Fibroblast of mammary gland (primary cell): ENCODE data around the gene LRGUK.
A peak's percentile ranks its signal among the peaks of the same experiment; 100 is the strongest.
"Not testable (repeated sequence)": the region's sequence is repeated elsewhere in the genome, so short reads cannot be mapped to it uniquely, and the experiment has no call there.

Experiments
- DNase-seq: peaks from one replicate; pipeline ENCODE4 v3.0.0-alpha.2; 2010; ENCODE audit warnings: low read depth
- H3K4me3 ChIP-seq: 2 replicates; pipeline ENCODE4 v1.5.1; 2011; ENCODE audit warnings: low read depth, mild to moderate bottlenecking, low read length, moderate library complexity; ENCODE audit not compliant: control insufficient read depth
- TF ChIP-seq, protein P1 (sequence below): conservative IDR thresholded peaks from 2 replicates; pipeline ENCODE4 v1.5.1; 2011; ENCODE audit warnings: low read depth, low read length, inconsistent platforms; ENCODE audit not compliant: control insufficient read depth, insufficient read depth

Gene LRGUK, protein sequence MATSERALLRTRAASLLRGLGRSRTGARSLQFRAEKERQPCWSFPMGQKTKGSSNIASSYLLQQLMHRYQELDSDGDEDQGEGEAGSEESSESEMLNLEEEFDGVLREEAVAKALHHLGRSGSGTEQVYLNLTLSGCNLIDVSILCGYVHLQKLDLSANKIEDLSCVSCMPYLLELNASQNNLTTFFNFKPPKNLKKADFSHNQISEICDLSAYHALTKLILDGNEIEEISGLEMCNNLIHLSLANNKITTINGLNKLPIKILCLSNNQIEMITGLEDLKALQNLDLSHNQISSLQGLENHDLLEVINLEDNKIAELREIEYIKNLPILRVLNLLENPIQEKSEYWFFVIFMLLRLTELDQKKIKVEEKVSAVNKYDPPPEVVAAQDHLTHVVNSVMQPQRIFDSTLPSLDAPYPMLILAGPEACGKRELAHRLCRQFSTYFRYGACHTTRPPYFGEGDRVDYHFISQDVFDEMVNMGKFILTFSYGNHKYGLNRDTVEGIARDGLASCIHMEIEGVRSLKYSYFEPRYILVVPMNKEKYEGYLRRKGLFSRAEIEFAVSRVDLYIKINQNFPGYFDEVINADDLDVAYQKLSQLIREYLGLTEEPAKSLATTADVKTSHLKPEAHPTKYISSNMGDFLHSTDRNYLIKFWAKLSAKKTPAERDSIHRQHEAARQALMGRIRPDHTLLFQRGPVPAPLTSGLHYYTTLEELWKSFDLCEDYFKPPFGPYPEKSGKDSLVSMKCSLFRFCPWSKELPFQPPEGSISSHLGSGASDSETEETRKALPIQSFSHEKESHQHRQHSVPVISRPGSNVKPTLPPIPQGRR

DNA sequence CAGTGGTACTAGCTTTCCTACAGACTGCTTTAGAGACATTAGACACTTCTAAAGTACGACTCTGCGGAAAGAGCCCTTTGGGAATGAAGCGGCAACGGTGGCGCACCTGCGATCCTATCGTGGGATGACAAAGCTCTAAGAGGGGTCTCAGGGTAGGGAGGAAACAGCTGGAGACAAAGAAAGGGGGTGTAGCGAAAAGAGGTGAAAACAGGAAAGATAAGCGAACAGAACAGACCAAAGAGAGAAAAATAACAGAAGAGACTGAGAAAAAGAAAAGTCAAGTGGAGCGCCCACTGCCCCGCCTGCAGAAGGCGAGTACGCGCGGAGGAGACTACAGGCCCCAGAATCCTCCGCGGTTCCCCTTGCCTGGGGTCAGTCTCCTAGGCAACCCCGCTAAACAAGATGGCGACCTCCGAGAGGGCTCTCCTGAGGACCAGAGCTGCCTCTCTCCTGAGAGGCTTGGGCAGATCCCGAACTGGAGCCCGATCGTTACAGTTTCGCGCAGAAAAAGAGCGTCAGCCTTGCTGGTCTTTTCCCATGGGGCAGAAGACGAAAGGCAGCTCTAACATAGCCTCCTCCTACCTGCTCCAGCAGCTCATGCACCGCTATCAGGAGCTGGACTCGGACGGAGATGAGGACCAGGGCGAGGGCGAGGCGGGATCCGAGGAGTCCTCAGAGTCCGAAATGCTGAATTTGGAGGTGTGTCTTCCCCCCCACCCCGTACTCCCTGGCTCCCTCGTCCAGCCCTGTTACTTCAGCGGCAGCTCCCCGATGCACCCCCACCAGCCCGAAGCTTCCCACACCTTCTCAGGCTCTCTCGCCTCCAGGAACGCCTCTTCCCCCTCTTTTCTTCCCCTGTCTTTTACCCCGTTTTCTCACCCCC, at the start of gene LRGUK:
TSS of gene LRGUK (plus strand) at position 375 of the 883 bp plus-strand sequence. CDS start at position 403, 28 bp downstream.
- H3K4me3 ChIP-seq: peak within 1 kb of the TSS; percentile 67
- TF ChIP-seq, protein P1, sequence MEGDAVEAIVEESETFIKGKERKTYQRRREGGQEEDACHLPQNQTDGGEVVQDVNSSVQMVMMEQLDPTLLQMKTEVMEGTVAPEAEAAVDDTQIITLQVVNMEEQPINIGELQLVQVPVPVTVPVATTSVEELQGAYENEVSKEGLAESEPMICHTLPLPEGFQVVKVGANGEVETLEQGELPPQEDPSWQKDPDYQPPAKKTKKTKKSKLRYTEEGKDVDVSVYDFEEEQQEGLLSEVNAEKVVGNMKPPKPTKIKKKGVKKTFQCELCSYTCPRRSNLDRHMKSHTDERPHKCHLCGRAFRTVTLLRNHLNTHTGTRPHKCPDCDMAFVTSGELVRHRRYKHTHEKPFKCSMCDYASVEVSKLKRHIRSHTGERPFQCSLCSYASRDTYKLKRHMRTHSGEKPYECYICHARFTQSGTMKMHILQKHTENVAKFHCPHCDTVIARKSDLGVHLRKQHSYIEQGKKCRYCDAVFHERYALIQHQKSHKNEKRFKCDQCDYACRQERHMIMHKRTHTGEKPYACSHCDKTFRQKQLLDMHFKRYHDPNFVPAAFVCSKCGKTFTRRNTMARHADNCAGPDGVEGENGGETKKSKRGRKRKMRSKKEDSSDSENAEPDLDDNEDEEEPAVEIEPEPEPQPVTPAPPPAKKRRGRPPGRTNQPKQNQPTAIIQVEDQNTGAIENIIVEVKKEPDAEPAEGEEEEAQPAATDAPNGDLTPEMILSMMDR: no peak
- DNase-seq: peak; percentile 72

DNA sequence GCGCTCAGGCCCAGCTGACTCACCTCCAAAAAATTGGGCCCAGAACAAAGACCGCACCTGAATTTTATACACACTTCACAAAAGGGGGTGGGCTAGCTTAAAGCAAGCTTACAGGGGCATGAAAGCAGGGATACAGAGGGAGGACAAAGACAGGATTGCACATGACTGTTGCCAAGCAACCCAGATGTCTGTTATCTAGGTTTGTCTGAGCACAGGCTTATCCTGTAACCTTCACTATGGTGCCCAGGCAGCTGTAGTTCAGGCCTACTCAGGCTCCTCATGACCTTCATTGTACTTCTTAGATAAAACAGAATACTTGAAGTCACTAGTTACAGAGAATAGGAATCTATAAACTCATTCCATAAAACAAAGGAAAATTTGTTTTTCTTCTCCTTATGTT, 49.6 kb upstream of the LRGUK start:
- not testable (repeated sequence) for H3K4me3 ChIP-seq, DNase-seq

DNA sequence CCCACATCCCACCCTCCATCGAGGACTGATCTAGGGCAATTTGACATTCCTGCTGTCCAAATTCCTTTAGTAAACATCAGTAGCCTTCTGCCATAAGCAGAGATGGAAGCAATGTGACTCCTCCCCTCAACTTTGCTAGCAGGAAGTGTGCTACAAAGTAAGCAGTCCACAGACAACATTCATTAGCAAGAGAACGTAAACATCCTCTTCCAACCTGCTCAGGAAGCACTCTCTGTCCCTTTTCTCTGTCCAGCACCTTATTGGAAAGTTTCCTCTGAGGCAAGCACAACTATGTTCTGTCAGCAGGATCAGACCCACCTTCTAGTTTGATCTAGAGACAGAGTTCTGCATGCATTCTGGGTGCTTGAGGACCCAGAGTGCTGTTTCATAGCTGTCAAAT, 48.1 kb upstream of the LRGUK start:
- no peak overlapping the region for H3K4me3 ChIP-seq
- TF ChIP-seq, protein P1: no peak
- no peak for DNase-seq

DNA sequence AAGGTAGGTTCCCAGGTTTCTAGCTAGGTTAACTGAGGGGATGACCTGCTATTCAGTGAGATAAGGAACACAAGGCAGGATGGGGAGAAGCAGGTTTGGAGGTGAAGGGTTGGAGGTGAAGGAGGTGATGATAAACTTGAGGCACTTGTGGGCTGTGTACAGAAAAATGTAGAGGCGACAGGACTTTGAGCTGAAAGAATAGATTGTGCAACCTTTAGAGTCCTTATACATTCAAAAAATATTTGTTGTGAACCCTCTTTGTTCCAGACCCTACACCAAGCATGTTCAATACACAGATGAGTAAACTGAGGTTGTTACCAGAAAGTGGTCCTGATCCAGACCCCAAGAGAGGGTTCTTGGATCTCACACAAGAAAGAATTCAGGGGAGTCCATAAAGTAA, 45.4 kb upstream of the LRGUK start:
- no peak for DNase-seq
- TF ChIP-seq, protein P1: no peak
- no peak overlapping the region for H3K4me3 ChIP-seq

DNA sequence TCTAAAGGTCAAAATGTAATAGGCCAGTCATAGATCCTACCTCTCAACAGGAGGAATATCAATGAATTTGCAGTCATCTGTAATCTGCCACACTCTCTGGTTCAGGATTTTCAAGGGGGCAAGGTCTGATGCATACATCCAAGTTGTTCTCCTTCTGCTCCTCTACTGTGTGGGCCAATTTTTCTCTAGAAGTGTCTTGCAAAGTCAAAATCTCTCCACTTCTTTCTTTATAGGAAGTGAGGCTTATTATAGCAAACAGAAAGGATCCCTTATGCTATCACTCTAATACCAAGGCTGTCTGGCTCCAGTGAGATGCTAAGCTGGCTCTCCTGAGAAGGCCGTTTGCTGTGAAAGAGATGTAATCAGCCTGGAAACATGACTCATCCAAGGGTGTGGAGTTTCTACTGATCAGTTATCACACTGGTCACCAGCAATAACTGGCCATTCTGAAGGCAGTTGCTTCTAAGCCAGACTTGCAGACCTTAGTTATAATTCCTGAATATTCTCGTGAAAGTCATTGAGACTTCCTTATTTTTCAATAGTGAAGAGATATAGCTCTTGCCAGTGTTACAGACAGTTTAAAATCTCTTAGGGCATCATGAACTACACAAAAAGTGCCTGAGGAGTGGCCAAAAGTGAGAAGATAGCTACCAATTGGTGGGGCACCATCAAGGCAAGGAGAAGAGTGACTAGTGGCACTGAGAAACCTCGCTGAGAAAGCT, 43.2 kb upstream of the LRGUK start:
- no peak overlapping the region for H3K4me3 ChIP-seq
- TF ChIP-seq, protein P1: no peak
- peak; percentile 20 for DNase-seq

DNA sequence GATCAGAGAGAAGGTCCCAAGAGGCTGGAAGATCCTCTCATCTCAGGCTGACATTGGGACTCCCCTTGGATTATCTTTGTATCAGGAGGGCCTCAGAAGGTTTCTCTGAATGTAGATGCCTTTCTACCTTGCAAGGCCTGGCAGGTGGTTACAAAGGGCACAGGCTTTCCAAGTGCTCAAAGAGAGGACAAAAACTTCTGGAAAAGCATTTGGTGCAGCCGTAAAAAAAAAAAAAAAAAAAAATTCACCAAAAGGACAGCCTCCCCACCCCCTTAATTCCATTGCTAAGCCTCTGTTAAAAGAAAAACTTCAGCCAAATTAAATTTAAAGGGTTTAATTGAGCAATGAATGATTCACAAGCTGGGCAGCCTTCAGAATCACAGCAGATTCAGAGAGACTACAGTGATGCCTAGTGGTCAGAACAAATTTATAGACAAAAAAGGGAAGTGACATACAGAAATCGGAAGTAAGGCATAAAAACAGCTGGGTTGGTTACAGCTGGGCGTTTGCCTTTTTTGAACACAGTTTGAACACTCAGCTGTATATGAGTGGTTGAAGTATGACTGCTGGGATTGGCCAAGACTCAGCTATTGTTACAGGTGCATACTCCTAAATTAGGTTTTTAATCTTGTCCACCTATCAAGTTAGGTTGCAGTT, 42.5 kb upstream of the LRGUK start:
- no peak overlapping the region for H3K4me3 ChIP-seq
- DNase-seq: no peak
- TF ChIP-seq, protein P1: no peak
